ENCODE data around the gene SAMD1. TPM values are rescaled to one million over a fixed set of nuclear protein-coding genes. Genes with fewer than 3 reads are reported as not detected.
A peak's percentile ranks its signal among the peaks of the same experiment; 100 is the strongest.

The SAMD1 gene
- total and polyA plus RNA-seq, 2 of the 13 experiments (the other 11 are each of a cell fraction or from before 2014, with no cell fraction given): 17.5 to 45.0 TPM

DNA sequence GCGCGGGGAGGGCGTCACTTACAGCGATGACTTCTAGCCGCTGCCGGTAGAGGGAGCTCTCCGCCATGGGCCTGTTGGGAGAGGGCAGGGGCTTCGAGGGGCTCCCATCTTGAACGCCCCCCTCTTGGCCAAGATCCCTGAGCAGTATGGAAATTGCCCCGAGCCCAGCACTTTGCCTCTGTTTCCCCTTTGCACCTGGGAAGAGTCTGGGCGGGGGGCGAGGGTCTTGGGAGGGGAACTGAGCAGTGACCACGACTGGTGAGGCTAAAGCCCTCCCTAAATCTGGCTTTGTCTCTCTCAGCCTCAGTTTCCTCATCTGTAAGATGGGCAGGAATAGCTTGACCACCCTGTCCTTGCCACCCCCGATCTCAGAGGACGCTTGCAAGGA lies 31.5 kb downstream of the SAMD1 start (continued):
- TF ChIP-seq, protein P1, sequence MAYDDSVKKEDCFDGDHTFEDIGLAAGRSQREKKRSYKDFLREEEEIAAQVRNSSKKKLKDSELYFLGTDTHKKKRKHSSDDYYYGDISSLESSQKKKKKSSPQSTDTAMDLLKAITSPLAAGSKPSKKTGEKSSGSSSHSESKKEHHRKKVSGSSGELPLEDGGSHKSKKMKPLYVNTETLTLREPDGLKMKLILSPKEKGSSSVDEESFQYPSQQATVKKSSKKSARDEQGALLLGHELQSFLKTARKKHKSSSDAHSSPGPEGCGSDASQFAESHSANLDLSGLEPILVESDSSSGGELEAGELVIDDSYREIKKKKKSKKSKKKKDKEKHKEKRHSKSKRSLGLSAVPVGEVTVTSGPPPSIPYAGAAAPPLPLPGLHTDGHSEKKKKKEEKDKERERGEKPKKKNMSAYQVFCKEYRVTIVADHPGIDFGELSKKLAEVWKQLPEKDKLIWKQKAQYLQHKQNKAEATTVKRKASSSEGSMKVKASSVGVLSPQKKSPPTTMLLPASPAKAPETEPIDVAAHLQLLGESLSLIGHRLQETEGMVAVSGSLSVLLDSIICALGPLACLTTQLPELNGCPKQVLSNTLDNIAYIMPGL (CRISPR knock-in tag; IDR thresholded peaks at IDR 0.05; ENCODE audit: borderline replicate concordance in 1 of 2, low read depth in 1 of 2): no peak
- TF ChIP-seq CHD2 (IDR thresholded peaks at IDR 0.05; ENCODE audit: low read depth, low read length): no peak
- peak; percentile 86; the same call in 1 of the 2 replicates for TF ChIP-seq ZMYM3 (CRISPR knock-in tag; IDR thresholded peaks at IDR 0.05)
- TF ChIP-seq, protein P2, sequence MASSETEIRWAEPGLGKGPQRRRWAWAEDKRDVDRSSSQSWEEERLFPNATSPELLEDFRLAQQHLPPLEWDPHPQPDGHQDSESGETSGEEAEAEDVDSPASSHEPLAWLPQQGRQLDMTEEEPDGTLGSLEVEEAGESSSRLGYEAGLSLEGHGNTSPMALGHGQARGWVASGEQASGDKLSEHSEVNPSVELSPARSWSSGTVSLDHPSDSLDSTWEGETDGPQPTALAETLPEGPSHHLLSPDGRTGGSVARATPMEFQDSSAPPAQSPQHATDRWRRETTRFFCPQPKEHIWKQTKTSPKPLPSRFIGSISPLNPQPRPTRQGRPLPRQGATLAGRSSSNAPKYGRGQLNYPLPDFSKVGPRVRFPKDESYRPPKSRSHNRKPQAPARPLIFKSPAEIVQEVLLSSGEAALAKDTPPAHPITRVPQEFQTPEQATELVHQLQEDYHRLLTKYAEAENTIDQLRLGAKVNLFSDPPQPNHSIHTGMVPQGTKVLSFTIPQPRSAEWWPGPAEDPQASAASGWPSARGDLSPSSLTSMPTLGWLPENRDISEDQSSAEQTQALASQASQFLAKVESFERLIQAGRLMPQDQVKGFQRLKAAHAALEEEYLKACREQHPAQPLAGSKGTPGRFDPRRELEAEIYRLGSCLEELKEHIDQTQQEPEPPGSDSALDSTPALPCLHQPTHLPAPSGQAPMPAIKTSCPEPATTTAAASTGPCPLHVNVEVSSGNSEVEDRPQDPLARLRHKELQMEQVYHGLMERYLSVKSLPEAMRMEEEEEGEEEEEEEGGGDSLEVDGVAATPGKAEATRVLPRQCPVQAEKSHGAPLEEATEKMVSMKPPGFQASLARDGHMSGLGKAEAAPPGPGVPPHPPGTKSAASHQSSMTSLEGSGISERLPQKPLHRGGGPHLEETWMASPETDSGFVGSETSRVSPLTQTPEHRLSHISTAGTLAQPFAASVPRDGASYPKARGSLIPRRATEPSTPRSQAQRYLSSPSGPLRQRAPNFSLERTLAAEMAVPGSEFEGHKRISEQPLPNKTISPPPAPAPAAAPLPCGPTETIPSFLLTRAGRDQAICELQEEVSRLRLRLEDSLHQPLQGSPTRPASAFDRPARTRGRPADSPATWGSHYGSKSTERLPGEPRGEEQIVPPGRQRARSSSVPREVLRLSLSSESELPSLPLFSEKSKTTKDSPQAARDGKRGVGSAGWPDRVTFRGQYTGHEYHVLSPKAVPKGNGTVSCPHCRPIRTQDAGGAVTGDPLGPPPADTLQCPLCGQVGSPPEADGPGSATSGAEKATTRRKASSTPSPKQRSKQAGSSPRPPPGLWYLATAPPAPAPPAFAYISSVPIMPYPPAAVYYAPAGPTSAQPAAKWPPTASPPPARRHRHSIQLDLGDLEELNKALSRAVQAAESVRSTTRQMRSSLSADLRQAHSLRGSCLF (CRISPR knock-in tag; IDR thresholded peaks at IDR 0.05; ENCODE audit: borderline replicate concordance): no peak
- TF ChIP-seq CHD4 (IDR thresholded peaks at IDR 0.05; ENCODE audit: borderline replicate concordance, low read length): peak; percentile 88; the same call in 1 of the 2 replicates
- no peak for TF ChIP-seq SMAD1 (CRISPR knock-in tag; IDR thresholded peaks at IDR 0.05; ENCODE audit: borderline replicate concordance, low read depth)
- TF ChIP-seq PAWR (CRISPR knock-in tag; IDR thresholded peaks at IDR 0.05; ENCODE audit: borderline replicate concordance): no peak
- TF ChIP-seq MED8 (CRISPR knock-in tag; IDR thresholded peaks at IDR 0.05; ENCODE audit: insufficient replicate concordance): no peak
- no peak for TF ChIP-seq MTA1 (CRISPR knock-in tag; IDR thresholded peaks at IDR 0.05; ENCODE audit: borderline replicate concordance)
- TF ChIP-seq KAT8 (CRISPR knock-in tag; IDR thresholded peaks at IDR 0.05): no peak
- TF ChIP-seq, protein P3, sequence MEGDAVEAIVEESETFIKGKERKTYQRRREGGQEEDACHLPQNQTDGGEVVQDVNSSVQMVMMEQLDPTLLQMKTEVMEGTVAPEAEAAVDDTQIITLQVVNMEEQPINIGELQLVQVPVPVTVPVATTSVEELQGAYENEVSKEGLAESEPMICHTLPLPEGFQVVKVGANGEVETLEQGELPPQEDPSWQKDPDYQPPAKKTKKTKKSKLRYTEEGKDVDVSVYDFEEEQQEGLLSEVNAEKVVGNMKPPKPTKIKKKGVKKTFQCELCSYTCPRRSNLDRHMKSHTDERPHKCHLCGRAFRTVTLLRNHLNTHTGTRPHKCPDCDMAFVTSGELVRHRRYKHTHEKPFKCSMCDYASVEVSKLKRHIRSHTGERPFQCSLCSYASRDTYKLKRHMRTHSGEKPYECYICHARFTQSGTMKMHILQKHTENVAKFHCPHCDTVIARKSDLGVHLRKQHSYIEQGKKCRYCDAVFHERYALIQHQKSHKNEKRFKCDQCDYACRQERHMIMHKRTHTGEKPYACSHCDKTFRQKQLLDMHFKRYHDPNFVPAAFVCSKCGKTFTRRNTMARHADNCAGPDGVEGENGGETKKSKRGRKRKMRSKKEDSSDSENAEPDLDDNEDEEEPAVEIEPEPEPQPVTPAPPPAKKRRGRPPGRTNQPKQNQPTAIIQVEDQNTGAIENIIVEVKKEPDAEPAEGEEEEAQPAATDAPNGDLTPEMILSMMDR (CRISPR knock-in tag; IDR thresholded peaks at IDR 0.05): peak; percentile 68
- peak; percentile 60; the same call in 1 of the 2 replicates for TF ChIP-seq ZBTB7B (CRISPR knock-in tag; IDR thresholded peaks at IDR 0.05)
- TF ChIP-seq YEATS2 (CRISPR knock-in tag; IDR thresholded peaks at IDR 0.05; ENCODE audit: borderline replicate concordance): no peak
- no peak for TF ChIP-seq ZNF12 (CRISPR knock-in tag; IDR thresholded peaks at IDR 0.05)
- TF ChIP-seq MED13 (CRISPR knock-in tag; IDR thresholded peaks at IDR 0.05): no peak
- TF ChIP-seq, protein P4, sequence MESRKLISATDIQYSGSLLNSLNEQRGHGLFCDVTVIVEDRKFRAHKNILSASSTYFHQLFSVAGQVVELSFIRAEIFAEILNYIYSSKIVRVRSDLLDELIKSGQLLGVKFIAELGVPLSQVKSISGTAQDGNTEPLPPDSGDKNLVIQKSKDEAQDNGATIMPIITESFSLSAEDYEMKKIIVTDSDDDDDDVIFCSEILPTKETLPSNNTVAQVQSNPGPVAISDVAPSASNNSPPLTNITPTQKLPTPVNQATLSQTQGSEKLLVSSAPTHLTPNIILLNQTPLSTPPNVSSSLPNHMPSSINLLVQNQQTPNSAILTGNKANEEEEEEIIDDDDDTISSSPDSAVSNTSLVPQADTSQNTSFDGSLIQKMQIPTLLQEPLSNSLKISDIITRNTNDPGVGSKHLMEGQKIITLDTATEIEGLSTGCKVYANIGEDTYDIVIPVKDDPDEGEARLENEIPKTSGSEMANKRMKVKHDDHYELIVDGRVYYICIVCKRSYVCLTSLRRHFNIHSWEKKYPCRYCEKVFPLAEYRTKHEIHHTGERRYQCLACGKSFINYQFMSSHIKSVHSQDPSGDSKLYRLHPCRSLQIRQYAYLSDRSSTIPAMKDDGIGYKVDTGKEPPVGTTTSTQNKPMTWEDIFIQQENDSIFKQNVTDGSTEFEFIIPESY (CRISPR knock-in tag; IDR thresholded peaks at IDR 0.05): peak; percentile 97
- TF ChIP-seq HDAC6 (IDR thresholded peaks at IDR 0.05; ENCODE audit: low read depth, low read length): no peak
- 0 out of 2 replicates have a peak, but pooled peaks have one; percentile 8 for TF ChIP-seq ZNF33B (CRISPR knock-in tag; IDR thresholded peaks at IDR 0.05)
- TF ChIP-seq EZH2 (conservative IDR thresholded peaks at IDR 0.05; ENCODE audit: low read depth, low read length): no peak
- no peak for TF ChIP-seq ELF3 (CRISPR knock-in tag; IDR thresholded peaks at IDR 0.05)
- TF ChIP-seq ZNF430 (CRISPR knock-in tag; IDR thresholded peaks at IDR 0.05): no peak
